HG03064 (cell line): ENCODE data around the gene TJP2.

Source experiments
- ATAC-seq: cut with Tn5 transposase; IDR thresholded peaks from one replicate; pipeline ENCODE4 v1.9.1; 2021; ENCODE audit warnings: low read depth; ENCODE audit not compliant: unreplicated experiment

The TJP2 gene

DNA sequence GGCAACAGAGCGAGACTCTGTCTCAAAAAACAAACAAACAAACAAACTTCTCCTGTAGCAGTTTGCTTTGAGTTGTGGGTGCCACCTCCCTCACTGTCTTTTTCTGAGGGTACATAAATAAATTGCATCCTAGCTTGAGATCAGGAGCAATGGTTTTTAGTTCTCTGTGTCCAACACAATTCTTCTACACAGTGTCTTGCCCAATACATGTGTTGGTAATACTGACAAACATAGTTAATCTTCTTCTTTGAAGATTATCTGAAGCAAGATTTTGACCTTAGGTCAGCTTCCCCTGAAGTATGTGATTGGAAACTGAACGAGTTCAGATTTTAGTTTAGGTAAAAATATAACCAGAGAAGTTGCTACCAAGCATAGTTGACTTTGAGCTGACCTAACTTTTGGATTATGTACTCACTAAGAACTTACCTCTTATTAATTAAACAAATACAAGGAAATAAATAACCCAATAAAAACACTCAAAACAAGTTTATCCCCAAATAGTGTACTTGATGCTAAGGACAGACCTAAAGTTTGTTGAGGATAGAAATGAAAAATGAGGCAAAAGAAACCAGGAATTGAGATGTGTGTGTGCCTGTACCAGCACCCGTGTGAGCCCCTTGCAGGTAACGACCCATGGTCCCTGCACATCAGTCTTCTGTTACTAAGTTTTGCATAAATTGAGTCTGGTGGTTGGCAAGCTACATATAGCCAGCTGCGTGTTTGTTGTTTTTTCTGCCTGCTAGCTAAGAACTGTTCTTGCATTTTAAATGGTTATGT, 16.2 kb downstream of the TJP2 start:
- peak; percentile 64 for ATAC-seq

DNA sequence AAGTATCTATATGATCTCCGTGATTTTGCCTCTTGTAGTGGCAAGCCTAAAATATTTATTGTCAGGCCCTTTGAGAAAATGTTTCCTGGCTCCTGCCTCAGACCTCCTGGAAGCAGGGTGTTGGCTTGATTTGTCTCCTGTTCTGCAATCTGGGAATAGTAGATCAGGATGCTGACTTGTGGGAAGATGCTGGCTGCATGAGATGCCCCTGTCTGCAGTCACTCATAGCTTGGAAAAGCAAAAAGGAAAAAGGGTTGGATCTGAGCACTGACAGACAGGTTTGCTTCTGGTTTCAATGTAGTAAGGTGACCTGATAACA, 16.7 kb downstream of the TJP2 start:
- ATAC-seq, result no peak

DNA sequence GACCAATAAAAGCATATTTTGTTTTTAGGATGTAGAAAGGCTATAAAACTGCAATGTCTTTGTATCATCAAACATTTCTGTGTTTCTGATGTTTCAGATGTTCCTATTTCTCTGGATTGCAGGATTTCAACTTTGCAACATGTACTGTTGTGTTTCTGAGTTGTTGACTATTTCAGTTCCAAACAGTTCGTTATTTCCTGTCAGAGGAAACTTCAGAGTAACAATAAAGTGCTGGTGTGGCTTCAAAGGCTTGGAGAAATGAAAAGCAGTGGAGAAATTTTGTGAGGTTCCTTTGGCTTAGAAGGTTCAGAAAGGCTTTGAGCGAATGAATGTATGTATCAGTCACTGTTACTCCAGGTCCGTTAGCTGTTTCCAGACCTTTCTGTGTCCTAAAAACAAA, 17.2 kb downstream of the TJP2 start:
- ATAC-seq, result no peak

DNA sequence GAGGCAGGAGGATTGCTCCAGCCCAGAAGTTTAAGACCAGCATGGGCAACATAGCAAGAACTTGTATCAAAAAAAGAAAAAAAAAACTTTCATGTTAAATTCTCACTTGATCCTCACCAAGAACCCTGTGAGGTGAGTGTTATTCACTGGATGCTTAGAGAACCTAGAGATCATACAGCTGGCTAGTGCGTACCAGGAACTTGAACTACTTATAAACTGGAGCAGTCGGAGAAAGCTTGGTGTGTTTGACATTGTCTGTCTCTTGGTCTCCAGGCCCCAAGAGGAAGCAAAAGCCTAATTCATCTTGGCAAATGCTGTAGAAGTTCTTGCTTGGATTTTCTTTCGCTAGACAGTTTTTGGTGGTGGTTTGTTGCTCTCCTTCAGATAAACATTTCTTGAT, 18.1 kb downstream of the TJP2 start:
- ATAC-seq, result no peak

DNA sequence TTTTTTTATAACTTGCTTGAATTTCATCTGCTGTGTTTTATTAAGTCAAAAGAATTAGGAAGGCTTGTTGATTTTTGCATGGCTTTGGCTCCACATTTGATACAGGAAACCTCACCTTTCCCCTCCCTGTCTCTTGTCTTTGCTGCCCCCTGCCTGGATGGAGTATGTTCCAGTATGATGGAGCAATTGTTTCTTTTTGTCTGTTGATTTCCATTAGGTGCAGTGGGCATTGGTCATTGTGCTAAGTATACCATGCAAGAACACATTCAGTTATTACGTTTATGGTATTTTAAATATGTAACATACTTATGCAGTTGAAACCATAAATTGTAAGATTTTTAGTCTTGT, 19.6 kb downstream of the TJP2 start:
- no peak for ATAC-seq

DNA sequence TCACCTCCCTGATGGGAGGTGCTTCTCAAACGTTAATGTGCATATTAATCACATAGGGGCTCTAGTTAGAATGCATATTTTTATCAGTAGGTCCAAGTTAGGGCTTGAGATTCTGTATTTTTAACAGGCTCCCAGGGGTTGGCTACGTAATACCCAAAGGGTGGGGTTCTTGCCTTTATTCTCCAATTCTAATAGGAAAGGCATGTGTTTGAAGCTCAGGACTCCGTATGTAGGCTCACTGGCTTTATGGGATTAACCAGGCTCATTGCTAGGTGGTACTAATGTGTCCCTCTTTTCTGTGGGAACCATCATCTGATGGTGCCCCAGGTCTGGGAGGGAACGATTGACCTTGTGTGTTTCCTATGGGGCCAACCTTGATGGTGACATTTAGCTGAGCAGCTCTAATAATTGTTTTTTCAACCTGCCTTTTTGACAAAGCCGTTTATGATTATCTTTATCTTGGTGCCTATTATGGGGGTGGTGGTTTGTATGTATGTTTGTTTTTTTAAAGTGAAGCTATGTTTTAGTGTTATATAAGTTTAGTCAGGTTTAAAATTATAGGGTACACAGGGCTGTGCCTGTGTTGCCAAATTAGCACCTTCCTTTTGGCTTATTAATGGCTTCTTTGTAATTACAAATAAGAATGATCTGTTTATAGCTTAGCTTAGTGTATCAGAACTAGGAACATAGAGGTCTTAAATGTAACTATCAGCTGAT, 20.8 kb downstream of the TJP2 start:
- no peak for ATAC-seq

DNA sequence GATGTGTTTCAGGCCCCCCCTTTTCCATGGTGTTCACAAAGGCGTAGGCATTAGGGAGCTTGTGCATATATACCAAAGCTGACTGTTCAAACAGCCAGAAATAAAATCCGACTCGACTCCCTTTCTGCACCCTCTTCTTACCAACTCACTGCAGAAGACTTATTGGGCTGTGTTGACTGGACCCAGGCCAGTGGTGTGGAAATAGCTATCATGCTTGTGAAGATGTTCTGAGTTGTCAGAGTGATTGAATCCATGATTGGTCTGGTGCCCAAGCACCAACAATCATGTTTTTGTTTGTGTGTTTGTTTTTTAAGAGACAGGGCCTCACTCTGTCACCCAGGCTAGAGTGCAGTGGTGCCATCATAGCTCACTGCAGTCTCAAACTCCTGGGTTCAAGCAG, 21.6 kb downstream of the TJP2 start:
- ATAC-seq, result no peak

DNA sequence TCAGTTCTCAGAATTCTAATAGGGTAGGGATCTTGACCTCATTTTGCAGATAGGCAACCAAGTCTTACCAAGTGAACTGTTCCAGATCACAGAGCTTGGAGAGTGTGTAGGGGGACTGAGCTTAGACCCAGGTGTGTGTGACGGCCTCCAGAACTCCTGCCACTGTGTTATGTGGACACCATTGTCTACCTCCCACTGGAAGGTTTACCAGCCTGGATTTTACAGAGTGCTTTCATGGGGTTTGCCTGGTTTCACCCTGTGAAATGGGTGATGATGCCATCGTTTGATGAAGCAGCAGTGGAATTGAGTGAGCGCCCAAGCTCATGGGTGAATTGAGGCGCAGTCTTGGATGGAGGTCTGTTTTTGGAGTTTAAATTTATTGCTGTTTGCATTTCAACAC, 23.6 kb downstream of the TJP2 start:
- ATAC-seq, result no peak

DNA sequence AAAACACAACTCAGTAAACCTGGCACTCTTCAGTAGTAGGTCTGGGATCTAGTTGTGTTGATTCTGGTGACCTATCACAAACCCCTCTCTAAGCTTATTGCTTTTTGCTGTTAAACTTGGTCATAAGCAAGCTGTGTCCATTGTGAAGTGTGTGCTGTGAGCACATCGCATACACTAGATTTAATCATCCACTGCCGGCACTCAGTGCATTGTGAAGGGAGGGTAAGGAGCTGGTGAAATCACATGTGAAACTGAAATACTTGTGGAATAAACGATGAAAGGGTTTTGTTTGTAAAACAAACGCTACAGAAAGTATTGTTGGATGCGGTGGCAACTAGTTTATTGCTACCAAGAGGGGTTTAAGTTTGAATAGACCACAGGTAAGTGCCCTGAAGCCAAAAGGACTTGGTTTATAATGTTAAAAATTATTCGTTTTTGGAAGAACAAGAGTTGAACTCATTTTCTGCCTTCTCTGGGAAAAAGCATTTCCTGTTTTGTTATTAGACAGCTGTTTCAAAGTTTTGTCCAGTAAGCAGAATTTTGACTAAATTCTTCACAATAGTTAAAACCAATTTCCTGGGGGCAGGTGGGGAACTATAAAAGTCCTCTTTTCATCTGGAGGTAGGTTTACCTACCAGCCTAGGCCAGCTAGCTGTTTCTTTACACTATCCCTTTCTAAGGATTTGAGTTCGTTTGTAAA, 24.6 kb downstream of the TJP2 start:
- no peak for ATAC-seq

DNA sequence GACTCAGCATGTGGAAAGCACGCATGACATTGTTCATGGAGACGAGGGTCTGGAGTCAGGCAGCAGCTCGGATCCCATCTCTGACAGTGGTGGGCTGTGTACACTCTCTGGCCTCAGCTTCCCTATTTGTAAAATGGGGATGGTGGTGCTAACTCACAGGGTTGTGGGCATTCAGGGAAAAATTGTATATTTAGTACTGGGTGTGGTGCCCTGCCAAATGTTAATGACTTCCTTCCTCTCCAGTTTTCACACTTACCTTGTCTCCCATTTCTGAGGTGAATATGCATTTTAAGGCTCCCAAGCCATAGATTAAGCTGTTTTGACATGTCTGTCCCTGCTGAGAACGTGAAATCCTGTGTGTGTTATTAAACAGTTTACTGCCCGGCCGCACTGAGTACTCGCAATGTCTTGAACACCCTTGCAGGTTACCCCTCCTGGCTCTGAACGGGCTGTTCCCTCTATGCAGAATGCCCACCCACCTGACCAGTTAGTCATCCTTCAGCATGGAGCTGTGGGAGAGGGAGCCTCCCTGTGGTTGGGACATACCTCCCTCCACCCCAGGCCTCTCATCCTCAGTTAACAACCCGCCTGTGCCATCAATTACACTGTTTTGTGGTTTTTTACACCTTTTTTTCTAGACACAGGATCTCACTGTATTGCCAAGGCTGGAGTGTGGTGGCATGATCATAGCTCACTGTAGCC, 25.8 kb downstream of the TJP2 start:
- no peak for ATAC-seq

DNA sequence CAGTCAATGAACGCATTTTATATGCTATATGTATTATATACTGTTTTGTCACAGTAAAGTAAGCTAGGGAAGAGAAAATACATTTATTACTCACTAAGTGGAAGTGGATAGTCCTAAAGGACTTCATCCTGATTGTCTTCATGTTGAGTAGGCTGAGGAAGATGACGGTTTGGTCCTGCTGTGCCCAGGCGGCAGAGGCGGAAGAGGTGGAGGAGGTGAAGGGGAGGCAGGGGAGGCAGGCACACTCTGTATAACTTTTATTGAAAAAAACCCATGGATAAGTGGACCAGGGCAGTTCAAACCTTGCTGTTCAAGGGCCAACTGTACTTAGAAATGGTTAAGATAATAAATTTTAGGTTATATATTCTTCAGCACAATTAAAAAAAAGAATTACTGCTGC, 28.5 kb downstream of the TJP2 start:
- no peak for ATAC-seq

DNA sequence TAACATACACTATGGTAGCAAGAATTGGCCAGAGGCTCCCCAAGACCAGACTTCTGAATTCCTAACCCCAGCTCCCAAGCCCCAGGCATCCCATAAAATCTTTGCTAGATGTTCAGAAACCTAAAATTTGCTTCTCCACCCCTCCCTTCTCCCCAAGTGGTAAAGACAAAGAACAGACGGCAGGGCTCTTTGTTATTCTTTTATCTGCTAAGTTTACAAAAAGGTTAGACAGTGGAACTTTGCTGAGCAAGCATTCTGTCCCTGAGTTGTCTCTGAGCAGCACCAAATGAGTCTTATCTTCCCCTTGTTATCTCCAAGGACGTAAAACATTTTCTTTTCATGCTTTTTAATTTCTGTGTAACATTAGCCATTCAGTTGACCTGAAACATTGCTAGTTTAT, 30.2 kb downstream of the TJP2 start:
- ATAC-seq, result no peak

DNA sequence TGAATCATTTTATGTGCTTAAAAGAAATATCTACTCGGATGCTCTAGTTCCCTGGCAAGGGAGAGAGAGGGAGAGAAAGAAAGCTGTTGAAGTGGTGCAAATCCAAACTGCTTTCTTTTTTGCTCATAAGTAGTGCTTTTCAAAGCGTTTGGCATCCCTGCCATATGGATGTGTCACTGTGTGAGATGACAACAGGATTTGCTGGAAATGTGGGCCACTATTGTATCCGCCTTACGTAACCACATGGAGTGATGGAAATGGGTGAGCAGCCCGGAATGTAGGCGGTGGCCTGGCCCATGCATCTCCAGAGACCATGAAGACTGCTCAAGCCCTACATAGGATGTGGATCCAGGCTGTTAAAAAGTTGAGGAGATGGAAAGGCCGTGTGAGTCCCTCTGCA, 30.8 kb downstream of the TJP2 start:
- ATAC-seq, result no peak

DNA sequence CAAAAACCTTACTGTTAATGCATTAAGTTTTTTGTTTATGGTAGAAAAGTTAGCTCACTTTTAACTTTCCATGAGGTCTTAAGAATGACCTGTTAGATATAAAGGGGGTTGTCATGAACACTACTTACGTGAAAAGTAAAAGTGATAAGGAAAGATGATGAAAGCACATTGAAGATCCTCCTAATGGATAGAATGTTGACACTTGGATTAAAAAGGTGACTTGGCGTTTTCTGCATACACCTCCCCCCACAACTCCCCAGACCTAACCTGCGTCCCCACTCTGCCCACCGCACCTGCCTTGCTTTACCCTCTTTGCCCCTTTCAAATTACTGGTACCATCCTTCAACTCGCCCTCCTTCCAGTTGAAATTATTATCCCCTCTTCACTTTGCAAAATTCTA, 32.0 kb downstream of the TJP2 start:
- ATAC-seq, result no peak

DNA sequence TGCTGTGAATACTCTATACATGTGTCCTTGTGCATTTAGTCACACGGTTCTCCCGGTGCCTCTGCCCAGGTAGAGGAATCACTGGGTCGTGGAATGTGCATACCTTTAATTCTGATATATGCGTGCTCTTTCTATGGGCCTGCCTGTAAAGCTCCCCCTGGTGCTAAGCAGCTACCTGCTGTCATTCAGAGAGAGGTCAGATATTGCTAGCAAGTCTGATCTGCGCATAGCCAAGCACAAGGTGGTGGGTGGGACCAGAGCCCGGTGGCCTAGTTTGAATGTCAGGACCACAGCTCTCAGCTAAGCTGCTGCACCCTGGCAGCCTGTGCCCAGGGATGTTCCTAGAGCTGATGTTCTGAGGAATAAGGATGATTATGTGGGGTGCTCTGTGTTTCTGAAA, 33.4 kb downstream of the TJP2 start:
- no peak for ATAC-seq

DNA sequence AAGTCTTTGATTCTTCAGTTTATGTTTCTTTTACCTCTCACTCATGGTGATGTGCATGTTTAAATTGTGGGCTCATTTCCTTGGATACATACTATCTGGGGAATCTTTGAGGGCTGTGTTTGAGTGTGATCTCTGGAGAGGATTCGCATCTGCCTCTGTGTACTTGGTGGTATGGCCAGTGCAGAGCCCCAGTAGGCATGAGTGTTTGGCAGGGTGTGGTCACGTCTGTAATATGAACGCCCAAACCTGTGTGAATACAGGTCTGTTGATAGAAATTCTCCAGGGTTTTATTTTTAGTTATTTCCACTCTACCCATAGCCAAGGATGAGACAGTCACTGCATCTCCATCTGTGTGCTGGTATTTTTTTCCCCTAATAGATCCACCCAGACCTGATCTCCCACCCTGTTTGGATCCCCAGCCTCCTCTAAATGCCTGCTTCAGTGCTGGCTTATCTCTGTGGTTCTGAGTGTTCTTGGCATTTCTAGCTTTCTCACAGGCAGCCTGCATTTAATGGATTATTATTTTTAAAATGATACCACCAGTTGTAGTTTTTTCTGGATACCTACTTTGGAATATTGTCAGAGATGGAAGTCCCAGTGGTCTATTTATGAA, 37.5 kb downstream of the TJP2 start:
- no peak for ATAC-seq

DNA sequence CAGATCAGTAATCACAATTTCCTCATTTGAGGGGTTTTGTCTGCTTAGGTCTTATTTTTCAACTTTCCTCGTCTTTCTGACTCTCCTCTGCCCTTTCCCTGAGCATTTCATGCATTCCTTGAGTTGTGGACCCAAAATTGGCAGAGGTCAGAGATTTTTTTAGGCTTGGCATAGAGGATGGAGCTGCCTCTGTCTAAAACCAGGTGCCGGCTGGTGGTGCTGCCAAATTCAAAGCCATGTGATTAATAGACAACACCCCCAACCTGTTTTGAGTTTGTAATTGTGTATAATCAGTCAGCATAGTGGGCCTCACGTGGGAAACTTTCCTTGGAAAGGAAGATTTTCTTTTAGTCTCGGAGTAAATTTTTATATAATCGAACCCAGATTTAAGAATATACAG, 39.6 kb downstream of the TJP2 start:
- no peak for ATAC-seq

DNA sequence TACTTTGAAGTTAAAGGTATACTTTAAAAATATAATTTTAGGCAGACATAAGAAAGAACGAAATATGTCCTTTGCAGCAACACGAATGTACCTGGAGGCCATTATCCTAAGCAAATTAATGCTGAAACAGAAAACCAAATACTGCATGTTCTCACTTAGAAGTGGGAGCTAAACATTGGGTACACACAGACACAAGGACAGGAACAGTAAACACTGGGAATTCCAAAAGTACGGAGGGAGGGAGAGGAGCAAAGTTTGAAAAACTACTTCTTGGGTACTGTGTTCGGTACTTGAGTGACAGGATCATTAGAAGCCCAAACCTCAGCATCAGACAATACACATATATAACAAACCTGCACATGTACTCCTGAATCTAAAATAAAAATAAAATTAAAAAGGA, 40.9 kb downstream of the TJP2 start:
- ATAC-seq, result no peak

DNA sequence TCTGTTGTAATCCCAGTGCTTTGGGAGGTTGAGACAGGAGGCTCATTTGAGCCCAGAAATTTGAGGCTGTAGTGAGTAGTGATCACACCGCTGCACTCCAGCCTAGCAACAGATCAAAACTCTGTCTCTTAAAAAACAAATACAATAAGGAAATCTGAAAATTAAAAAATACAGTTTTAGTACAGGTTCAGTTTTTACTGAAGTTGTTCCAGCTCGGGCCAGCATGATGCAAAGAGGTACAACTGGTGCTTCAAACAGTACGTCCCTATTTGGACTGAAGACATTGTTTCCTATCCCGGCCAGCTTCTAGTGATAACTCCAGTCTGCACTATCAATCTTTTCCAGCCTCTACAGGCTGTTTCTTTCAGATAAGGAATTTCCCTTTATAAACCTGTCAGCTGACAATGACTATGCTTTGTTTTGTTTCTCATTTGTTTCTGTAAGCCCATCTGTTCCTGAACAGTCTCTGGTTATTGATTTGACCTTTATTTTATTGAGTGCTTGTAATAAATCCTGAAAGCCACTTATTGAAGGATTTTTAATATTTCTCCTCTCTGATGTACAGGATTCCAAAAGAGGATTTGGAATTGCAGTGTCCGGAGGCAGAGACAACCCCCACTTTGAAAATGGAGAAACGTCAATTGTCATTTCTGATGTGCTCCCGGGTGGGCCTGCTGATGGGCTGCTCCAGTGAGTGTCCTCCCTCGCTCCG, 41.9 kb downstream of the TJP2 start:
- no peak for ATAC-seq

DNA sequence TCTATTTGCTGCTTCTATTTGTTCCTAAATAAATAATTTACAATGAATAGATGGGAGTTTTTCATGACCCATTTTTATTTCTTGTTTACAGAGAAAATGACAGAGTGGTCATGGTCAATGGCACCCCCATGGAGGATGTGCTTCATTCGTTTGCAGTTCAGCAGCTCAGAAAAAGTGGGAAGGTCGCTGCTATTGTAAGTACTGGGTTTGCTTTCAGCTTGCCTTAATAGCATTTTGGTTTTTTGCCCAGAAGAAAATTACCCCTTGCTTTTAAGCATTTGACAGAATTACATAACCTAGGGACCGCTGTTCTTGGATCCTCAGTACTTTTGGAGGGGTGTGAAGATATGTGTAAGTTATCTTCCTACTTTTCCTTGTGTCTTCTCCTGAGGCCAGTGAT, 44.1 kb downstream of the TJP2 start:
- no peak for ATAC-seq
